HuH-7.5 (cell line): Measurements from ENCODE around the gene DHH.
A peak's percentile ranks its signal among the peaks of the same experiment; 100 is the strongest.
"Not testable (repeated sequence)": the region's sequence is repeated elsewhere in the genome, so short reads cannot be mapped to it uniquely, and the experiment has no call there.

Experiments
- DNase-seq: peaks from one replicate; pipeline ENCODE4 v3.0.0; 2011; ENCODE audit warnings: low spot score

DHH gene

GRCh38 chr12:49069507-49070346 lies 24.9 kb downstream of the DHH start, which contains the start of gene RHEBL1:
TSS of gene RHEBL1 (minus strand) at chr12:49069979. CDS start at chr12:49069785, 194 bp downstream.
- DNase-seq: peak; percentile 93

DNA sequence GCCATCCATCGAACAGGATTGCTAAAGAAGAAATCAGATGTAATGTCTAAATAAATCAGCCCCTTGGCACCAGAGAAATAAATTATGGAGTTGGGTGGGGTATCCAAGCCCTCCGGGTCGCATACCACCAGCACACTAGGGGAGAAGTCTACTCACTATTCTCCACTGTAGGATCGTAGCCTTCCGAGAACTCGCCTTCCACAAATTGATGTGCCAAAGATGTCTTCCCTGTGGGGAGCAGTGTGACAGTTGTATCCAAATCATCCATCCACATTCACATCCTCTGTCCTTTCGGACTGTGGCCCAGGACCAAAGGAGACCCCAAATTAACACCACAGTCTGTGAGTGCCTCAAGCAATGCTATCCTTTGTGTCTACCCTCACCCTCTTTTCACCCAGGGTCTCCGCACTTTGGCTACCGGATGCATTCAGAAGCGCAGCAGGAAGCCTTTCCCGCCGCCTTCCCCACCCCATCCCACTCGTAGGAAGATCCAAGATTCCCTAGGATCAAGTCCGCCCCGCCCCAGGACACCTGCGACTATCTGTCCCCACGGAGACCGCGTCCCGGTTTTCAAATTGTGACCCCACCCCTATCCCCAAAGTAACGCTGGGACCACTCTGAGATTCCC lies 25.6 kb downstream of the DHH start:
- no peak for DNase-seq

- no peak for DNase-seq
Measured at GRCh38 chr12:49066120-49066519, 28.5 kb downstream of the DHH start.

GRCh38 chr12:49064767-49065152 lies 29.8 kb downstream of the DHH start:
- DNase-seq: no peak

GRCh38 chr12:49061916-49062315 lies 32.7 kb downstream of the DHH start:
- DNase-seq: not testable (repeated sequence)

DNA sequence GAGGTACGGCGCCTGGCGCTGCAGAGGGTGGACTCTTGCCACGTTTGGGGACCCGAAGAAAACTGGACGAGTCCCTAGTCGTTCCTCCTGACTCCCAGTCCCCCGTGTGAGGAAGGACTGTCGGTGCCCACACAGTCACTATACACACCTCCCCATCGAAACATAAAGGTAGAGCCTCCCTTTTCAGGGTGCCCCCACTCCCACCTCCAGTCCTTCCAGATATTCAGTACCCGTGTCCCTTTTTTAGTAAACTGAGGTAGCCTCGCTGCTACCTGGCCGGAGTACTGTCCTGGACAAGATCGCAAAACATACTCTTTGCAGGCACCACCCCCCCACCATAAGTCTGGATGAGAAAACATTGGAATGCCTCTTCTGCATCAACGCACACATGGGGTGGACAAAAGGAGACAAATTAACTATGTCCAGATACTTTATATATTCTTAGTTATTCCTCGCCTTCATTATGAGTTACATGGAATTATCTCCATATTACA lies 33.4 kb downstream of the DHH start:
- DNase-seq: no peak

DNA sequence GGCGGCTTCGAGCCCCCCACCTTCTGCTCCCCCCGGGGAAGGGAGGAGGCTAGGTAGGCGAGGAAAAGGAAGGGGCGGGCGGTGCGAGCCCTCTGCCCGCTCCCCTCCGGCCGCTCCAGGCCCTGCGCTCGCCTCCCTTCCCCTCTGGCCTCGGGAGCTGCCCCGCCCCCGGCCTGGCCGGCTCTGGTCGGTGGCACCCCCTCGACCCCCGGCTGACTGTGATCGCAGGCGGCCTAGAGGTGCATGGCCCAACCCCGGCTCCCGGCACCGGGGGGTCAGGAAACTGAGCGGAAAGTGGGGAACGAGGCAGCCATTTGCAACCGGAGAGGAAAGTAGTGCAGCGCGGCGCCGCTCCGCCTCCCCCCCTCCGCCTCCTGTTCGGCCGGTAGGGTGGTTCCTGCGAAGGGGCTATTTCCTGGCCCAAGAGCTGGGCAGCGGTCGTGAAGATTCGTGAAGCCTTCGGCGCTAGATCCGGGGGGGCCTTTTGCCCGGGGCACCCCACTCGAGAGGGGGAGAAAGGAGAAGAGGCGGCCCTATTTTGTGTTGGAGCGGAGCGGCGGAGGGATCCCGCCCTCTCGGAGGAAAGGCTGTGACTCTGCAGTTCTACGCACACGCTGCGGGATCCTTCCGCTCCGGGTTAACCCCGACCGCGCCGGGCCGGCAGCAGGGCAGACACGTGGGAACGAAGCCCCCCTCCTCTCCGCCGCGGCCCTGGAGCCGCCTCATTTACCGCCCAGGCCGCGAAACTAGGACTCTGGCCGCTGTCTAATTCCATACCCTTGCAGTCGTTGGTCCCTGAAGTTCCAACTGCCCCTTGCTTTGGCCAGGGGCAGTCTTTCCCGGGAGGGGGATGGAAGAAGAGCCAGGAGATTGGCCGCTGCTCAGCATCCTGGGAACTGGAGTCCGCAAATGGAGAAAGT lies 34.1 kb downstream of the DHH start, which contains the start of gene KMT2D:
Gene KMT2D (minus strand): TSS at position 558 of the 920 bp plus-strand sequence. CDS start 5,470 bp downstream, outside the sequence.
- DNase-seq: peak; percentile 98

DNA sequence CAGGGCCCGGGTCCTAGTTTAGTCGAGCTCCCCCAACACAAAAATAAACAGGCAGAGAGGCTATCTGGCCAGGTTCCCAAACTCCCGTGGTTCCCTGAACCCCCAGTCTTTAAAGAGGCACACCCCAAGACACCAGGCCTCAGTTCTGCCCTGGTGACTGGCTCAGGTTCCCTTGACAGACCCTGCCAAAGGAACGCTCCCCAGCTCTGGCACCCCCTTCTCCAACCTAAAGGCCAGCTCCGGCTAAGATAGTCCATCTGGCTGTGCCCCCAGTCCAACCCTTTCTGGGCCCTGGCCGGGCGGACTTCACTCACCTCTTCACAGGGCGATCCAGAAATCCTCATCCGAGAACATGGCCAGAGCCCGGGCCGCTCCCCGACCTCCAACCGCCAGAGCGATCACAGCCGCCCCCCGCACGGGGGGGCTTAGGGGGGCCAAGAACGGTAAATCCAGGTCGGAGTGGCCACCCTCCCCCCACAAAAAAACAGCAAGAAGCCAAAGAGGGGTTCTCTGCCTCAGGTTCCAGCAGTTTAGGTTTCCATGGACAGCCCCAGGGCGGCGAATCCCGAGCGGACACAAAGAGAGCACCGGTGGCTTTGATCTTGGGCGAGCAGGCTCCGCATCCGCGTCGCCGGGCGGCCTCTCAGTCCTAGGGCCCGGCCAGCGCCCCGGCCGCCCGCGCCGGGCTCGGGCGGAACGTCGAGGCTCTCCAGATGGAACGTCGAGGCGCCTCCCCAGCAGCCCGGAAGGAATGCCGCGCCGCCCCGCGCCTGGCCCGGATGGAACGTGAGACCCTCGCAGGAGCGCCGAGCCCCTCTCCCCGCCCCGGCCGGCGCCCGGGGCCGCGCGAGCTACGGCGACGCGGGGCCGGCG lies 35.1 kb downstream of the DHH start:
- DNase-seq: no peak

GRCh38 chr12:49059045-49059298 lies 35.6 kb downstream of the DHH start:
- no peak for DNase-seq

DNA sequence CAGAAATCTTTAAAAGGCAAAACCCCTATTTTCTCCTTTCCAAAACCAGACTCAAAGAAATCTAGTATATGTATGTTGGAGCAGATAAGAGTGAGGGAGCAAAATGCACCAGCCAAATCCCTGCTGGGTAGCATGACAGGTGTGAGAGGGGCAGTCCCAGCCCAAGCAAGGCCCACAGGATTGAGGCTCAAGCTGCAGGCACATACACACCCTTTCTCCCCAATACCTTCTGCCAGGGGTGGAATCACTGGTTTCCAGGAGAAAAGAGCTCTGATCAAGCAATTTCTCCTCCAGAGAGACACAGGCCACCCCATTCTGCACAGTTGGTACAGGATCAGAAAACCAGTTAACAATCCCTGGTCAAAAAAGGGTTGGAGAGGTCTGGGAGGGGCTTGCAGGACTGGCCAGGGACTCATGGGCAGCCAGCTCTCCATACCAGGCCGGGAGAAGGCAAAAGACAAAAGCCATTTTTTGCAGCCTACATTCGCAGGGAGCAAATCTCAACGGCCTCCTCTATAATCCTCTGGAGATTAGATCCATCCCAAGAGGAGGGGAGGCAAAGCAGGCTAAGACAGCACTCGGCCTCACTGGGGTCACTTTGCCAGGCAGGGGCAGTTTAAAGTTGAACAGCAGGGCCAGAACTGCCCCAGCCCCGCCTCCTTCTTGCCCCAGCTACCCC lies 36.1 kb downstream of the DHH start:
- DNase-seq: peak; percentile 57

DNA sequence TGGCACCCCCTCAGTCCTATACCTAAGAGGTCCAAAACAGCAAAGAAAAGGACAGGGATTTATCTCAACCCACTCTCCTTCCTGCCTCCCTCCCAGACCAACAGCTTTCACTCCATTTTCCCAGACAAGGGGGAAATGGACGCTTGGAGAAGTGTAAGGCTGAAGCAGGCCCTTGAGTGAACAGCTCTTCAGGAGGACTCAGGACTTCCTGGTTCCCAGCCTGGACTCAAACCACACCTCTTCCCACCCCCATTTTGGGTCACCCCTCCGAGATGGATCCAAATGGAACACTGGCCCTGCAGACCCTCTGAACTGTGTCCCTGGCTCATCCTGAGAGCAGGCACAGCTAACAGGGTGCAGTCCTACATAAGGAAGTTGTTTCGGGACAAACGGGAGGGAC lies 36.7 kb downstream of the DHH start:
- no peak for DNase-seq

GRCh38 chr12:49055978-49056754 lies 38.4 kb downstream of the DHH start:
- peak; percentile 81 for DNase-seq

DNA sequence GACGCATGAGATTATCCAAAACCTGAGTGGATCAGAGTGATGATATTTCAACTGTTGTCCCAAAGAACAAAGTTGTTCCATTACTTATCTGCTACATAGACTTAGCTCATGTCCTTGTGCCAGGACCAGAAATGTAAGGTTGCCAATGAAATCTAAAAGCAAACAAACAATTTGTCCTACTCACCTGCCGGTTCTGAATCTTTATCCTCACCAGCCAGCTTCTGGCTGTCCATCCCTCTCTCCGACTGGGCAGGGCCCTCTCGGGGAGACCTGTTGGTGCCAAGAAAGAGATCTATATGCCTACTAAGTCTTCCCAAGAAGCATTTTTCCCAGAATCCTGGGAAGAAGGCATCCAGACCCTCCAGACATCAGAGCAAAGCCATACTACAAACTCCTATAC lies 39.5 kb downstream of the DHH start:
- no peak for DNase-seq

GRCh38 chr12:49054524-49054923 lies 40.1 kb downstream of the DHH start:
- no peak for DNase-seq

- DNase-seq: no peak
Measured at GRCh38 chr12:49054096-49054495, 40.5 kb downstream of the DHH start.

- no peak for DNase-seq
Measured at GRCh38 chr12:49052451-49053208, 42.0 kb downstream of the DHH start.

GRCh38 chr12:49051777-49052438 lies 42.7 kb downstream of the DHH start:
- no peak for DNase-seq

- DNase-seq: no peak
Measured at GRCh38 chr12:49051373-49051764, 43.2 kb downstream of the DHH start.
